SU-DHL-6 (cell line): ENCODE results near the gene OR1B1.

Source experiments
- H2AFZ ChIP-seq: fragments of 200-600 bp; sonication (generic); 2 replicates; pipeline ENCODE4 v1.6.1; 2014; ENCODE audit warnings: low read depth, mild to moderate bottlenecking, moderate library complexity, mixed read lengths, antibody characterized with exemption, low read length; ENCODE audit not compliant: severe bottlenecking
- H3F3A ChIP-seq: fragments of 200-600 bp; shearing (Covaris generic); 2 replicates; pipeline ENCODE4 v1.6.0; 2016; ENCODE audit warnings: antibody characterized with exemption, mild to moderate bottlenecking; ENCODE audit not compliant: insufficient read depth
- H3K27ac ChIP-seq: fragments of 200-600 bp; sonication (generic); 2 replicates; pipeline ENCODE4 v1.5.1; 2016; ENCODE audit warnings: low read depth, mild to moderate bottlenecking, low read length, moderate library complexity, mixed read lengths
- H3K27me3 ChIP-seq: fragments of 200-600 bp; sonication (generic), shearing (Covaris generic); 2 replicates; pipeline ENCODE4 v1.6.0; 2014; ENCODE audit warnings: mild to moderate bottlenecking, low read length
- H3K36me3 ChIP-seq: fragments of 200-600 bp; sonication (generic); 2 replicates; pipeline ENCODE4 v1.6.1; 2014; ENCODE audit warnings: mild to moderate bottlenecking, low read length, mixed read lengths
- H3K4me2 ChIP-seq: fragments of 300-600, 200-600 bp; shearing (Covaris generic), sonication (generic); 2 replicates; pipeline ENCODE4 v1.6.0; 2014; ENCODE audit warnings: low read length, low read depth, mild to moderate bottlenecking; ENCODE audit not compliant: poor library complexity, severe bottlenecking
- H3K4me3 ChIP-seq: fragments of 200-600 bp; sonication (generic); 2 replicates; pipeline ENCODE4 v1.5.1; 2014; ENCODE audit warnings: antibody characterized with exemption, low read length, mild to moderate bottlenecking, mixed read lengths; ENCODE audit not compliant: insufficient read depth, poor library complexity, severe bottlenecking
- H3K79me2 ChIP-seq: fragments of 200-600 bp; sonication (generic); 2 replicates; pipeline ENCODE4 v1.6.1; 2014; ENCODE audit warnings: mild to moderate bottlenecking, low read length, moderate library complexity; ENCODE audit not compliant: insufficient read depth
- H3K9ac ChIP-seq: fragments of 200-600 bp; sonication (generic); 2 replicates; pipeline ENCODE4 v1.7.0; 2014; ENCODE audit warnings: mild to moderate bottlenecking, low read length
- H3K9me2 ChIP-seq: fragments of 200-600 bp; sonication (generic); replicated peaks from 2 replicates; pipeline ENCODE4 v1.6.1; 2014; ENCODE audit warnings: low read length; ENCODE audit not compliant: insufficient read depth
- H3K9me3 ChIP-seq: fragments of 200-600 bp; sonication (generic); 2 replicates; pipeline ENCODE4 v1.6.1; 2014; ENCODE audit warnings: low read length, mixed read lengths; ENCODE audit not compliant: insufficient read depth
- H4K20me1 ChIP-seq: fragments of 200-600 bp; sonication (generic); 2 replicates; pipeline ENCODE4 v1.6.1; 2014; ENCODE audit warnings: low read depth, mild to moderate bottlenecking, antibody characterized with exemption, low read length, moderate library complexity, mixed read lengths
- EZH2phosphoT487 ChIP-seq: fragments of 200-600 bp; sonication (generic), shearing (Covaris generic); conservative IDR thresholded peaks from 2 replicates; pipeline ENCODE4 v1.6.1; 2018; ENCODE audit warnings: mild to moderate bottlenecking, antibody characterized with exemption, low read length, moderate library complexity, mixed read lengths
- TF ChIP-seq, protein P1 (sequence below): fragments of 200-600 bp; sonication (generic); IDR thresholded peaks from one replicate; pipeline ENCODE4 v1.5.1; 2017; ENCODE audit warnings: antibody characterized with exemption, mild to moderate bottlenecking, low read length, moderate library complexity; ENCODE audit not compliant: insufficient read depth, poor library complexity, severe bottlenecking

The OR1B1 gene

DNA sequence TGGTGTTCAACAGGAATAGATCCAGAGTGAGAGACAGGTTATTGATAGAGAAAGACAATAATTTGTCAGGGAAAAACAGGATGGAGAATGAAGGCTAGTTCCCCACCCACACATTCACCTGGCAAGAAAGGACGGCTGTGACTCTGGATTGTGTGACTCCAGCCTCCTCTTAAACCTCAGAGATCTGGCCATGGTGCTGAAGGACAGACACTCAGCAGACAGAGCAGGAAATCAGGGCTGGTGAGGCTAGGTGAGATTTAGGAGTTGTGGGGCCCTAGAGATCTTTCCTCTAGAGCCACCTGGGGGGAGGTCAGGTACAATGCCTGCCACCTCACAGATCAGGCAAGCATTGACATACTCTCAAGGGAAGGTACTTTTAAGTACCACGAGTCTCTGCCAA lies 15.2 kb downstream of the OR1B1 start:
- no peaks in the 10 kb centered on the region for H3F3A ChIP-seq
- no peak overlapping the region for H3K4me3 ChIP-seq
- H4K20me1 ChIP-seq = no peaks in the 10 kb centered on the region
- H3K36me3 ChIP-seq = no peaks in the 10 kb centered on the region
- H3K4me2 ChIP-seq = no peak overlapping the region
- H3K9me2 ChIP-seq = no peaks in the 10 kb centered on the region
- no peaks in the 10 kb centered on the region for H3K9me3 ChIP-seq
- no peak for TF ChIP-seq EZH2phosphoT487
- TF ChIP-seq, protein P1, sequence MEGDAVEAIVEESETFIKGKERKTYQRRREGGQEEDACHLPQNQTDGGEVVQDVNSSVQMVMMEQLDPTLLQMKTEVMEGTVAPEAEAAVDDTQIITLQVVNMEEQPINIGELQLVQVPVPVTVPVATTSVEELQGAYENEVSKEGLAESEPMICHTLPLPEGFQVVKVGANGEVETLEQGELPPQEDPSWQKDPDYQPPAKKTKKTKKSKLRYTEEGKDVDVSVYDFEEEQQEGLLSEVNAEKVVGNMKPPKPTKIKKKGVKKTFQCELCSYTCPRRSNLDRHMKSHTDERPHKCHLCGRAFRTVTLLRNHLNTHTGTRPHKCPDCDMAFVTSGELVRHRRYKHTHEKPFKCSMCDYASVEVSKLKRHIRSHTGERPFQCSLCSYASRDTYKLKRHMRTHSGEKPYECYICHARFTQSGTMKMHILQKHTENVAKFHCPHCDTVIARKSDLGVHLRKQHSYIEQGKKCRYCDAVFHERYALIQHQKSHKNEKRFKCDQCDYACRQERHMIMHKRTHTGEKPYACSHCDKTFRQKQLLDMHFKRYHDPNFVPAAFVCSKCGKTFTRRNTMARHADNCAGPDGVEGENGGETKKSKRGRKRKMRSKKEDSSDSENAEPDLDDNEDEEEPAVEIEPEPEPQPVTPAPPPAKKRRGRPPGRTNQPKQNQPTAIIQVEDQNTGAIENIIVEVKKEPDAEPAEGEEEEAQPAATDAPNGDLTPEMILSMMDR = no peak
- no peak overlapping the region for H3K9ac ChIP-seq
- no peak overlapping the region for H3K27ac ChIP-seq
- H3K27me3 ChIP-seq = no peaks in the 10 kb centered on the region
- no peaks in the 10 kb centered on the region for H3K79me2 ChIP-seq
- no peak overlapping the region for H2AFZ ChIP-seq

DNA sequence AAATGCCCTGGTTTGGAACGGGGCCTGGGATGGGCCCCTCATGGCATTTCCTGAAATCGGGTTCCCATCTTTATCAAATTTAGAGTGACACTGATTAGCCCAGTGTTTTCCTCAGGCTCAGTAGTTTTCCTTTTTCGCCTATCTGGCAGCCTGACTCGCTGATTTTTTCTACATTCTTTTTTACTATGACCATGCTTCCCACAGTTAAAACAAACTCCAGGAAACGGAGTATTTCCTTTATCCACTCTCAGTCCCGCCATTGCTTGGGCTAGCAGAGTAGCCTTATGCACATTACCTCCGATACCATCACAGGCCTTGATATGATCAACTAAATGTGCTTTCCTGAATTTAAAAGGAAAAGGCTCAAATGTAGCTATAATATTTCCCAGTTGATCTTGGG lies 37.4 kb downstream of the OR1B1 start:
- no peaks in the 10 kb centered on the region for H3K27me3 ChIP-seq
- no peak overlapping the region for H3K4me3 ChIP-seq
- no peak overlapping the region for H3K4me2 ChIP-seq
- TF ChIP-seq, protein P1 = no peak
- no peak for TF ChIP-seq EZH2phosphoT487
- no peaks in the 10 kb centered on the region for H3K9me2 ChIP-seq
- no peak overlapping the region for H3K9ac ChIP-seq
- no peak overlapping the region for H2AFZ ChIP-seq
- H3F3A ChIP-seq = no peaks in the 10 kb centered on the region
- H3K27ac ChIP-seq = no peak overlapping the region
- H4K20me1 ChIP-seq = no peaks in the 10 kb centered on the region
- H3K9me3 ChIP-seq = no peaks in the 10 kb centered on the region
- no peaks in the 10 kb centered on the region for H3K79me2 ChIP-seq
- no peaks in the 10 kb centered on the region for H3K36me3 ChIP-seq

DNA sequence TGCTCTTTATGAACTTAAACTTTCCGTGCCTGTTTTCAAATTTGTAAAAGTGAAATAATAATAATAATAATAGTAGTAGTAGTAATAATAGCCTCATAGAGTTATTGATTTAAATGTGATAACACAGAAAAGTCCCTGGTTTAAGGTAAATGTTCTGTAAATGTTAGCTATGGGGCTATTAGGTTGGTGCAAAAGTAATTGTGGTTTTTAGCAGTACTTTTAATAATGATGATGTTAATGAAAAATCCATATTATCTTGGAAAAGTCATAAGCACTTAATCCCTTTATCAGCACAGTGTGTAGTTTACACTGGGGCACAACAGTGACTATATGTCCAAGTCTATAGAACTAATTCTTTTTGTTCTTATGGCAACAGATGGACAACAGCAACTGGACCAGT lies 43.1 kb downstream of the OR1B1 start, which contains the start of gene OR1Q1:
Gene OR1Q1 (plus strand): TSS at position 377 of the 400 bp plus-strand sequence. CDS start 0 bp downstream, at position 377.
- Histone ChIP-seq H3K9me3 (no peaks in the 10 kb centered on the region), H3K4me3 (no peak within 1 kb of the TSS), H3F3A (no peaks in the 10 kb centered on the region), H3K9me2 (no peaks in the 10 kb centered on the region), H3K9ac (no peak within 1 kb of the TSS), H3K4me2 (no peak within 1 kb of the TSS), H3K27ac (no peak within 1 kb of the TSS), H4K20me1 (no peaks in the 10 kb centered on the region), H3K36me3 (no peaks in the 10 kb centered on the region), H3K79me2 (no peaks in the 10 kb centered on the region), H3K27me3 (no peaks in the 10 kb centered on the region), H2AFZ (no peak within 1 kb of the TSS)
- TF ChIP-seq, protein P1 = no peak
- no peak for TF ChIP-seq EZH2phosphoT487
